CD8-positive, alpha-beta memory T cell (primary cell): Measurements from ENCODE around the gene TBRG1. TPM values are rescaled to one million over a fixed set of nuclear protein-coding genes. Genes with fewer than 3 reads are reported as not detected.

Source experiments
- CTCF ChIA-PET: fragments of 350-600 bp; sonication (Branson Sonifier 250); formaldehyde crosslinking; loops from one replicate; lab custom pipeline; 2021; ENCODE audit warnings: antibody characterized with exemption; lab: Charles Lee
- POLR2A ChIA-PET: fragments of 350-600 bp; sonication (Branson Sonifier 250); formaldehyde crosslinking; loops from one replicate; lab custom pipeline; 2021; ENCODE audit warnings: antibody characterized with exemption; lab: Charles Lee
- DNase-seq, 5 donors: peaks; one replicate each; pipeline versions ENCODE4 v3.0.0 to v3.0.0-alpha.2; 2020 to 2022; ENCODE audit warnings: mixed read lengths in 1 of 5
- H3K27ac ChIP-seq: one replicate; pipeline ENCODE4 v1.7.0; 2013; ENCODE audit warnings: low read depth, mild to moderate bottlenecking, low read length, moderate library complexity
- H3K27me3 ChIP-seq: 2 replicates; pipeline ENCODE4 v1.7.0; 2013; ENCODE audit warnings: low read length, mild to moderate bottlenecking; ENCODE audit not compliant: insufficient read depth, poor library complexity, severe bottlenecking
- H3K36me3 ChIP-seq: 2 replicates; pipeline ENCODE4 v1.7.0; 2013; ENCODE audit warnings: mild to moderate bottlenecking, low read length, moderate library complexity; ENCODE audit not compliant: insufficient read depth
- H3K4me1 ChIP-seq: 2 replicates; pipeline ENCODE4 v1.7.0; 2013; ENCODE audit warnings: mild to moderate bottlenecking, low read length, moderate library complexity; ENCODE audit not compliant: insufficient read depth
- H3K4me3 ChIP-seq: 2 replicates; pipeline ENCODE4 v1.7.0; 2013; ENCODE audit warnings: mild to moderate bottlenecking, low read length
- H3K9me3 ChIP-seq: 2 replicates; pipeline ENCODE4 v1.7.0; 2013; ENCODE audit warnings: mild to moderate bottlenecking, low read length
- H3K27ac Mint-ChIP-seq, 8 donors: one replicate each; pipeline ENCODE4 v1.8.0; 2020 to 2021; ENCODE audit warnings: mixed read lengths in 8 of 8, mild to moderate bottlenecking in 6 of 8, inconsistent platforms in 3 of 8, moderate library complexity in 3 of 8
- H3K27me3 Mint-ChIP-seq, 2 donors: one replicate each; pipeline ENCODE4 v1.8.0; 2020 to 2021; ENCODE audit warnings: mixed read lengths in 2 of 2, mild to moderate bottlenecking in 1 of 2, moderate library complexity in 1 of 2
- H3K36me3 Mint-ChIP-seq, 3 donors: one replicate each; pipeline ENCODE4 v1.8.0; 2020 to 2021; ENCODE audit warnings: mixed read lengths in 3 of 3, inconsistent platforms in 1 of 3, mild to moderate bottlenecking in 1 of 3
- H3K4me1 Mint-ChIP-seq, 3 donors: one replicate each; pipeline ENCODE4 v1.8.0; 2020 to 2021; ENCODE audit warnings: mixed read lengths in 3 of 3, inconsistent platforms in 1 of 3, mild to moderate bottlenecking in 1 of 3
- H3K4me3 Mint-ChIP-seq, 7 donors: one replicate each; pipeline ENCODE4 v1.8.0; 2020 to 2021; ENCODE audit warnings: mixed read lengths in 7 of 7, mild to moderate bottlenecking in 6 of 7, moderate library complexity in 4 of 7, inconsistent platforms in 2 of 7
- H3K9me3 Mint-ChIP-seq, 5 donors: one replicate each; pipeline ENCODE4 v1.8.0; 2020 to 2022; ENCODE audit warnings: mixed read lengths in 5 of 5, mild to moderate bottlenecking in 3 of 5, moderate library complexity in 2 of 5, inconsistent platforms in 1 of 5
- polyA plus RNA-seq: library from polyadenylated mRNA; unstranded; fragments of 300-500 nt; fragmentation: Illumina TruSeq; gene quantifications from one replicate; pipeline ENCODE4 v1.2.3, GENCODE V29; 2021
- total RNA-seq, 2 experiments: library from RNA; stranded (reverse); gene quantifications; one replicate each; pipeline ENCODE4 v1.2.3, GENCODE V29; 2021

Gene TBRG1
- total and polyA plus RNA-seq, 3 experiments from 2014 or later, result 36.3 to 49.5 (median 38.4) TPM

DNA sequence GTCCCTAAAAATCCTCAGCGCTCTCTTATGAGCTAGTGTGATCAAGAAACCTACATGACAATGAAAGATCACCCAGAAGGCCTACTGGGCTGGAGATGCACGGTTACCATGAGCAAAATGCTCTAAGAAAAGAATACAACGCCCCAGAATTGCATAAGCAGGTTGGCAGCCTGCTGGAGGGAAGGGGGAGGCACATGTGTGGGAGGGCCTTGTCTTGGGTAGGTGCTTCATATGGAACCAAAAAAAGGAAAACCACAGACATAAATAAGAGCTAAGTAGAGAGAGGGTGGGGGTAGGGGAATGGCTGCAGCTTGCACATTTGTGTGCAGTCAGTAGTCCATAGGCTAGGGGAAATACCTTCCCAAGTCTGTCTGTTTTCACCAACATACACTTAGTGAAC lies 48.1 kb downstream of the TBRG1 start:
- Histone ChIP-seq H3K36me3 (no peaks in the 10 kb centered on the region), H3K27me3 (no peaks in the 10 kb centered on the region), H3K27ac (no peak overlapping the region), H3K4me1 (peaks cover 36% of the 10 kb centered on the region), H3K9me3 (no peaks in the 10 kb centered on the region), H3K4me3 (no peak overlapping the region)
- ChIA-PET POLR2A (interaction anchor here (1.2 kb wide), 1 partner anchor 76 kb away, joined by 6 read pairs; no protein-coding TSS in a partner anchor), CTCF (interaction anchor here (1.0 to 6.0 kb wide), 8 partner anchors 15 to 205 kb away, joined by 3 to 105 read pairs (median 14); partner anchors contain the start of gene ESAM)
- peak in 3 of 5 donors; percentile 32 to 76 (median 56) for DNase-seq
- H3K4me3 Mint-ChIP-seq, result peak overlapping the region in 3 of 7 donors; percentile 8 to 73 (median 55)
- peaks cover 0 to 4% (median 2%) of the 10 kb centered on the region in 3 donors for H3K36me3 Mint-ChIP-seq
- peaks cover 25 to 36% (median 33%) of the 10 kb centered on the region in 3 donors for H3K4me1 Mint-ChIP-seq
- peak overlapping the region in 1 of 8 donors; percentile 22 for H3K27ac Mint-ChIP-seq
- H3K27me3 Mint-ChIP-seq, result peaks cover 0 to 2% of the 10 kb centered on the region in 2 donors
- no peaks in the 10 kb centered on the region for H3K9me3 Mint-ChIP-seq

GRCh38 chr11:124672536-124673215 lies 50.0 kb downstream of the TBRG1 start:
- ChIA-PET CTCF (interaction anchor here (0.8 to 6.0 kb wide), 7 partner anchors 74 to 163 kb away, joined by 3 to 105 read pairs (median 8); partner anchors contain the start of gene ESAM), POLR2A (interaction anchor here (0.5 to 1.8 kb wide), 3 partner anchors 74 to 90 kb away, joined by 4 to 23 read pairs (median 4); partner anchors contain the start of gene ESAM)
- Mint-ChIP-seq H3K36me3 (peaks cover 0 to 4% (median 0%) of the 10 kb centered on the region in 3 donors), H3K4me3 (peak overlapping the region; percentile 74 to 95 (median 91)), H3K9me3 (no peaks in the 10 kb centered on the region), H3K27ac (peak overlapping the region in 7 of 8 donors; percentile 56 to 92 (median 80)), H3K4me1 (peaks cover 25 to 36% (median 33%) of the 10 kb centered on the region in 3 donors), H3K27me3 (peaks cover 2 to 10% of the 10 kb centered on the region in 2 donors)
- no peaks in the 10 kb centered on the region for H3K27me3 ChIP-seq
- H3K36me3 ChIP-seq, result no peaks in the 10 kb centered on the region
- no peaks in the 10 kb centered on the region for H3K9me3 ChIP-seq
- DNase-seq, result peak in 1 of 5 donors; percentile 9
- no peak overlapping the region for H3K27ac ChIP-seq
- H3K4me3 ChIP-seq, result peak overlapping the region; percentile 74
- peaks cover 36% of the 10 kb centered on the region for H3K4me1 ChIP-seq

GRCh38 chr11:124673333-124674167 lies 50.9 kb downstream of the TBRG1 start, which contains the start of the genes SIAE and SPA17:
SIAE (minus strand) TSS chr11:124673739; CDS start chr11:124673708, 31 bp downstream.
SPA17 (plus strand) TSS chr11:124673904; CDS start chr11:124675265, 1,361 bp downstream.
- H3K36me3 ChIP-seq, result no peaks in the 10 kb centered on the region
- Mint-ChIP-seq H3K4me3 (peak within 1 kb of the TSS; percentile 89 to 95 (median 91)), H3K27ac (peak within 1 kb of the TSS in 7 of 8 donors; percentile 97 to 99 (median 98)), H3K27me3 (peaks cover 9 to 17% of the 10 kb centered on the region in 2 donors), H3K36me3 (peaks cover 0 to 4% (median 0%) of the 10 kb centered on the region in 3 donors), H3K9me3 (no peaks in the 10 kb centered on the region), H3K4me1 (peaks cover 25 to 36% (median 33%) of the 10 kb centered on the region in 3 donors)
- peak within 1 kb of the TSS; percentile 71 for H3K27ac ChIP-seq
- CTCF ChIA-PET, result interaction anchor here (0.6 to 6.0 kb wide), 9 partner anchors 11 to 163 kb away, joined by 3 to 105 read pairs (median 4); partner anchors contain the start of gene ESAM
- H3K27me3 ChIP-seq, result no peaks in the 10 kb centered on the region
- no peaks in the 10 kb centered on the region for H3K9me3 ChIP-seq
- peaks cover 36% of the 10 kb centered on the region for H3K4me1 ChIP-seq
- peak; percentile 75 to 90 (median 86) for DNase-seq
- POLR2A ChIA-PET, result interaction anchor here (0.5 to 1.8 kb wide), 6 partner anchors 18 to 163 kb away, joined by 3 to 23 read pairs (median 4); partner anchors contain the start of gene ESAM
- H3K4me3 ChIP-seq, result peak within 1 kb of the TSS; percentile 74

DNA sequence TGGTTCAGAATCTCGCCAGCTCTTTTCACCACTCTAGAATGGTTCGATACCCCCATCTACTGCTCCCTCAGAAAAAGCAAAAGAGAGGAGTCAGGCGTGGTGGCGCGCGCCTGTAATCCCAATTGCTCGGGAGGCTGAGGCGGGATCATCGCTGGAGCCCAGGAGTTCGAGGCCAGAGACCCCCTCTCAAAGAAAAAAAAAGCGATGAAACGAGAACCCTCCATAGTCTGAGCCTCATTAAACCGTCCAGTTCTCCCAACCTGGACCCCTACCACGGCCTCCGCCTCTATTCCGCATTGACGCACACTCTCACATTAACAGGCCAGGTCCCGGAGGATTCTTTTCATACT lies 51.5 kb downstream of the TBRG1 start:
- Histone ChIP-seq H3K27me3 (no peaks in the 10 kb centered on the region), H3K27ac (peak overlapping the region; percentile 71), H3K36me3 (no peaks in the 10 kb centered on the region), H3K4me3 (peak overlapping the region; percentile 74), H3K9me3 (no peaks in the 10 kb centered on the region), H3K4me1 (peaks cover 36% of the 10 kb centered on the region)
- peaks cover 11 to 17% of the 10 kb centered on the region in 2 donors for H3K27me3 Mint-ChIP-seq
- H3K4me1 Mint-ChIP-seq, result peaks cover 25 to 36% (median 33%) of the 10 kb centered on the region in 3 donors
- peak overlapping the region in 7 of 8 donors; percentile 97 to 99 (median 98) for H3K27ac Mint-ChIP-seq
- DNase-seq, result no peak
- peak overlapping the region; percentile 89 to 95 (median 91) for H3K4me3 Mint-ChIP-seq
- ChIA-PET POLR2A (interaction anchor here (0.6 to 1.8 kb wide), 5 partner anchors 17 to 163 kb away, joined by 3 to 23 read pairs (median 4); partner anchors contain the start of gene ESAM), CTCF (interaction anchor here (0.6 to 6.0 kb wide), 8 partner anchors 11 to 162 kb away, joined by 3 to 105 read pairs (median 5); partner anchors contain the start of gene ESAM)
- no peaks in the 10 kb centered on the region for H3K9me3 Mint-ChIP-seq
- peaks cover 0 to 4% (median 0%) of the 10 kb centered on the region in 3 donors for H3K36me3 Mint-ChIP-seq

GRCh38 chr11:124674571-124674970 lies 51.9 kb downstream of the TBRG1 start:
- peaks cover 32% of the 10 kb centered on the region for H3K4me1 ChIP-seq
- peak overlapping the region; percentile 89 to 95 (median 91) for H3K4me3 Mint-ChIP-seq
- peak overlapping the region in 7 of 8 donors; percentile 97 to 99 (median 98) for H3K27ac Mint-ChIP-seq
- H3K27me3 Mint-ChIP-seq, result peaks cover 11 to 19% of the 10 kb centered on the region in 2 donors
- H3K36me3 Mint-ChIP-seq, result peaks cover 0 to 4% (median 0%) of the 10 kb centered on the region in 3 donors
- peaks cover 25 to 36% (median 33%) of the 10 kb centered on the region in 3 donors for H3K4me1 Mint-ChIP-seq
- no peaks in the 10 kb centered on the region for H3K9me3 ChIP-seq
- ChIA-PET POLR2A (no interaction called here), CTCF (interaction anchor here (0.9 to 2.2 kb wide), 3 partner anchors 72 to 126 kb away, joined by 3 to 8 read pairs (median 6); no protein-coding TSS in a partner anchor)
- no peak for DNase-seq
- no peaks in the 10 kb centered on the region for H3K27me3 ChIP-seq
- H3K36me3 ChIP-seq, result no peaks in the 10 kb centered on the region
- H3K4me3 ChIP-seq, result peak overlapping the region; percentile 74
- H3K27ac ChIP-seq, result peak overlapping the region; percentile 71
- no peaks in the 10 kb centered on the region for H3K9me3 Mint-ChIP-seq

GRCh38 chr11:124676386-124676785 lies 53.7 kb downstream of the TBRG1 start:
- H3K36me3 Mint-ChIP-seq, result peaks cover 0 to 4% (median 0%) of the 10 kb centered on the region in 3 donors
- H3K27me3 Mint-ChIP-seq, result peaks cover 15 to 21% of the 10 kb centered on the region in 2 donors
- no peaks in the 10 kb centered on the region for H3K27me3 ChIP-seq
- no peaks in the 10 kb centered on the region for H3K9me3 ChIP-seq
- no peak overlapping the region for H3K27ac ChIP-seq
- H3K4me3 Mint-ChIP-seq, result peak overlapping the region in 2 of 7 donors; percentile 59 to 74
- peaks cover 22 to 28% (median 26%) of the 10 kb centered on the region in 3 donors for H3K4me1 Mint-ChIP-seq
- no peak for DNase-seq
- H3K9me3 Mint-ChIP-seq, result no peaks in the 10 kb centered on the region
- CTCF ChIA-PET, result interaction anchor here (1.4 to 1.6 kb wide), 2 partner anchors 70 to 87 kb away, joined by 3 to 4 read pairs; no protein-coding TSS in a partner anchor
- POLR2A ChIA-PET, result no interaction called here
- H3K4me1 ChIP-seq, result peaks cover 17% of the 10 kb centered on the region
- no peak overlapping the region for H3K4me3 ChIP-seq
- no peaks in the 10 kb centered on the region for H3K36me3 ChIP-seq
- H3K27ac Mint-ChIP-seq, result peak overlapping the region in 2 of 8 donors; percentile 23 to 25

GRCh38 chr11:124678416-124678815 lies 55.8 kb downstream of the TBRG1 start:
- no peak overlapping the region for H3K4me3 ChIP-seq
- Mint-ChIP-seq H3K4me1 (peaks cover 12 to 15% (median 14%) of the 10 kb centered on the region in 3 donors), H3K27ac (no peak overlapping the region), H3K27me3 (peaks cover 16 to 28% of the 10 kb centered on the region in 2 donors), H3K9me3 (peaks cover 13 to 19% (median 15%) of the 10 kb centered on the region in 5 donors), H3K36me3 (peaks cover 0 to 15% (median 4%) of the 10 kb centered on the region in 3 donors), H3K4me3 (no peak overlapping the region)
- H3K4me1 ChIP-seq, result peaks cover 8% of the 10 kb centered on the region
- CTCF ChIA-PET, result interaction anchor here (1.0 to 1.5 kb wide), 3 partner anchors 68 to 159 kb away, joined by 3 to 6 read pairs (median 3); no protein-coding TSS in a partner anchor
- DNase-seq, result no peak
- peaks cover 7% of the 10 kb centered on the region for H3K9me3 ChIP-seq
- POLR2A ChIA-PET, result no interaction called here
- no peaks in the 10 kb centered on the region for H3K36me3 ChIP-seq
- no peaks in the 10 kb centered on the region for H3K27me3 ChIP-seq
- no peak overlapping the region for H3K27ac ChIP-seq
